SK-N-SH treated with all-trans-retinoic acid at 6 μM for 48 hours (cell line): ENCODE data around the gene HCN4.

Source experiments
- ARNTL ChIP-seq: fragments of 450-650 bp; formaldehyde crosslinking; IDR thresholded peaks from 2 replicates; pipeline ENCODE4 v1.5.0; 2020; ENCODE audit warnings: low read depth, mild to moderate bottlenecking, moderate library complexity, borderline replicate concordance
- ESRRG ChIP-seq: fragments of 250-450 bp; sonication (Bioruptor Pico); IDR thresholded peaks from 2 replicates; pipeline ENCODE4 v1.6.1; 2021; ENCODE audit warnings: mild to moderate bottlenecking
- ISL1 ChIP-seq: fragments of 250-450 bp; sonication (Bioruptor Pico); IDR thresholded peaks from 2 replicates; pipeline ENCODE4 v2.1.2; 2022; ENCODE audit warnings: mild to moderate bottlenecking, moderate library complexity
- PATZ1 ChIP-seq: fragments of 250-450 bp; sonication (Bioruptor Pico); IDR thresholded peaks from 2 replicates; pipeline ENCODE4 v1.8.0; 2020; ENCODE audit warnings: mild to moderate bottlenecking, moderate library complexity, borderline replicate concordance
- PPARA ChIP-seq: fragments of 250-450 bp; sonication (Bioruptor Pico); IDR thresholded peaks from 2 replicates; pipeline ENCODE4 v1.5.0; 2020; ENCODE audit warnings: mild to moderate bottlenecking, borderline replicate concordance
- SNAI2 ChIP-seq: fragments of 250-450 bp; sonication (Bioruptor Pico); IDR thresholded peaks from 2 replicates; pipeline ENCODE4 v1.5.0; 2020; ENCODE audit warnings: mild to moderate bottlenecking, moderate library complexity
- TOX ChIP-seq: fragments of 250-450 bp; sonication (Bioruptor Pico); IDR thresholded peaks from 2 replicates; pipeline ENCODE4 v1.8.0; 2021; ENCODE audit warnings: mild to moderate bottlenecking, moderate library complexity, borderline replicate concordance
- TSHZ2 ChIP-seq: fragments of 250-450 bp; sonication (Bioruptor Pico); IDR thresholded peaks from 2 replicates; pipeline ENCODE4 v1.5.0; 2020; ENCODE audit warnings: mild to moderate bottlenecking, moderate library complexity
- ZC3H10 ChIP-seq: fragments of 250-450 bp; sonication (Bioruptor Pico); IDR thresholded peaks from 2 replicates; pipeline ENCODE4 v1.5.1; 2021; ENCODE audit warnings: mild to moderate bottlenecking, moderate library complexity
- ZFP30 ChIP-seq: fragments of 450-650 bp; formaldehyde crosslinking; IDR thresholded peaks from 2 replicates; pipeline ENCODE4 v1.5.0; 2022; ENCODE audit warnings: mild to moderate bottlenecking, moderate library complexity
- ZNF565 ChIP-seq: fragments of 450-650 bp; formaldehyde crosslinking; conservative IDR thresholded peaks from 2 replicates; pipeline ENCODE4 v1.5.0; 2020; ENCODE audit warnings: low read depth, mild to moderate bottlenecking, moderate library complexity
- ZNF70 ChIP-seq: fragments of 450-650 bp; formaldehyde crosslinking; IDR thresholded peaks from 2 replicates; pipeline ENCODE4 v1.5.0; 2020; ENCODE audit warnings: mild to moderate bottlenecking, moderate library complexity
- TF ChIP-seq, protein P1 (sequence below): fragments of 250-450 bp; sonication (Bioruptor Pico); IDR thresholded peaks from 2 replicates; pipeline ENCODE4 v1.5.1; 2021; ENCODE audit warnings: mild to moderate bottlenecking, moderate library complexity

DNA sequence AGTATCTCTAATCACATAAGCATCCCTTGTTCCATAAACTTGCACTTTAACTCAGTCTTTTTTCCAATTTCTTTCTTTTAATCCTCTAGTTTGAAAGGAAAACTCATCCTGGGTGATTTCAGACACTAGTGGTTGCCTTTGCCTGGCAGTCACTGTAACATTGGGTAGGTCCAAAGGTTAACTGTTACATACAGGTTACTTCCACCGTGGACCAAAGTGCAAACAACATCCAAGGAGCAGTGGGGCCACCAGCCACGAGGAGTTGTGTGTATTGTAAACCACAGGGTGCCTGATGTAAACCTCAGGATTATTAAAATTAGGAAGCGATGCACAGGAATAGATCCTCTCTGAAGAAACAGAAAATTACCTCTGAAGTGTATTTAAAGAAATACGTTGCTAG lies 75.0 kb downstream of the HCN4 start:
- TF ChIP-seq TOX (no peak), PATZ1 (CRISPR knock-in tag) (no peak), ISL1 (no peak), PPARA (no peak), ZNF565 (CRISPR knock-in tag) (no peak), SNAI2 (CRISPR knock-in tag) (no peak), ESRRG (no peak), ZC3H10 (CRISPR knock-in tag) (no peak), ZNF70 (no peak), TSHZ2 (CRISPR knock-in tag) (no peak), ZFP30 (CRISPR knock-in tag) (no peak), ARNTL (CRISPR knock-in tag) (no peak)
- TF ChIP-seq, protein P1, sequence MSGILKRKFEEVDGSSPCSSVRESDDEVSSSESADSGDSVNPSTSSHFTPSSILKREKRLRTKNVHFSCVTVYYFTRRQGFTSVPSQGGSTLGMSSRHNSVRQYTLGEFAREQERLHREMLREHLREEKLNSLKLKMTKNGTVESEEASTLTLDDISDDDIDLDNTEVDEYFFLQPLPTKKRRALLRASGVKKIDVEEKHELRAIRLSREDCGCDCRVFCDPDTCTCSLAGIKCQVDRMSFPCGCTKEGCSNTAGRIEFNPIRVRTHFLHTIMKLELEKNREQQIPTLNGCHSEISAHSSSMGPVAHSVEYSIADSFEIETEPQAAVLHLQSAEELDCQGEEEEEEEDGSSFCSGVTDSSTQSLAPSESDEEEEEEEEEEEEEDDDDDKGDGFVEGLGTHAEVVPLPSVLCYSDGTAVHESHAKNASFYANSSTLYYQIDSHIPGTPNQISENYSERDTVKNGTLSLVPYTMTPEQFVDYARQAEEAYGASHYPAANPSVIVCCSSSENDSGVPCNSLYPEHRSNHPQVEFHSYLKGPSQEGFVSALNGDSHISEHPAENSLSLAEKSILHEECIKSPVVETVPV (CRISPR knock-in tag): no peak
